ENCODE measurements around the gene LRRC52.

The LRRC52 gene

GRCh38 chr1:165516469-165516868 is 27.3 kb upstream of the LRRC52 start:
- no peaks in the 10 kb centered on the region for H3K27me3 ChIP-seq (ENCODE audit: insufficient read depth, low read length)
- no peak overlapping the region for H3K27ac ChIP-seq (ENCODE audit: low read length)
- no peak overlapping the region for H3K4me3 ChIP-seq (ENCODE audit: low read length)
- peaks cover 3% of the 10 kb centered on the region; the same call in 1 of the 2 replicates for H3K9me3 ChIP-seq (ENCODE audit: insufficient read depth, low read depth, low read length)
- no peaks in the 10 kb centered on the region for H3K36me3 ChIP-seq (ENCODE audit: insufficient read depth, low read depth, low read length)
- H3K9ac ChIP-seq (ENCODE audit: low read depth, low read length), result no peak overlapping the region
- H3K4me1 ChIP-seq (ENCODE audit: insufficient read depth, low read length), result no peaks in the 10 kb centered on the region

- H3K9me3 ChIP-seq (ENCODE audit: insufficient read depth, low read depth, low read length), result peaks cover 6% of the 10 kb centered on the region; the same call in 1 of the 2 replicates
- peaks cover 1% of the 10 kb centered on the region; the same call in 1 of the 2 replicates for H3K4me1 ChIP-seq (ENCODE audit: insufficient read depth, low read length)
Observed at GRCh38 chr1:165520646-165521045, 23.2 kb upstream of the LRRC52 start.

GRCh38 chr1:165524639-165525285 is 19.0 kb upstream of the LRRC52 start:
- no peaks in the 10 kb centered on the region; the same call in 1 of the 2 replicates for H3K27me3 ChIP-seq (ENCODE audit: insufficient read depth, low read length)
- peaks cover 6% of the 10 kb centered on the region; the same call in 1 of the 2 replicates for H3K9me3 ChIP-seq (ENCODE audit: insufficient read depth, low read depth, low read length)
- H3K27ac ChIP-seq (ENCODE audit: low read length), result no peak overlapping the region
- no peak overlapping the region for H3K9ac ChIP-seq (ENCODE audit: low read depth, low read length)
- H3K36me3 ChIP-seq (ENCODE audit: insufficient read depth, low read depth, low read length), result no peaks in the 10 kb centered on the region
- H3K4me1 ChIP-seq (ENCODE audit: insufficient read depth, low read length), result peaks cover 4% of the 10 kb centered on the region; the same call in 1 of the 2 replicates
- H3K4me3 ChIP-seq (ENCODE audit: low read length), result no peak overlapping the region

More at GRCh38 chr1:165520646-165521045, 23.2 kb upstream of the LRRC52 start:
- no peaks in the 10 kb centered on the region for H3K36me3 ChIP-seq (ENCODE audit: insufficient read depth, low read depth, low read length)
- H3K4me3 ChIP-seq (ENCODE audit: low read length), result no peak overlapping the region
- no peak overlapping the region for H3K27ac ChIP-seq (ENCODE audit: low read length)
- no peak overlapping the region for H3K9ac ChIP-seq (ENCODE audit: low read depth, low read length)
- no peaks in the 10 kb centered on the region; the same call in 1 of the 2 replicates for H3K27me3 ChIP-seq (ENCODE audit: insufficient read depth, low read length)

- Histone ChIP-seq H3K4me3 (ENCODE audit: low read length) (no peak overlapping the region), H3K27ac (ENCODE audit: low read length) (no peak overlapping the region), H3K9ac (ENCODE audit: low read depth, low read length) (no peak overlapping the region), H3K27me3 (ENCODE audit: insufficient read depth, low read length) (no peaks in the 10 kb centered on the region; the same call in 1 of the 2 replicates), H3K36me3 (ENCODE audit: insufficient read depth, low read depth, low read length) (no peaks in the 10 kb centered on the region), H3K4me1 (ENCODE audit: insufficient read depth, low read length) (peaks cover 4% of the 10 kb centered on the region; the same call in 1 of the 2 replicates), H3K9me3 (ENCODE audit: insufficient read depth, low read depth, low read length) (peaks cover 6% of the 10 kb centered on the region; the same call in 1 of the 2 replicates)
Observed at GRCh38 chr1:165525708-165526107, 18.1 kb upstream of the LRRC52 start.

GRCh38 chr1:165527251-165528007 is 16.4 kb upstream of the LRRC52 start:
- H3K27ac ChIP-seq (ENCODE audit: low read length), result no peak overlapping the region
- H3K9ac ChIP-seq (ENCODE audit: low read depth, low read length), result no peak overlapping the region
- no peaks in the 10 kb centered on the region; the same call in 1 of the 2 replicates for H3K27me3 ChIP-seq (ENCODE audit: insufficient read depth, low read length)
- H3K4me3 ChIP-seq (ENCODE audit: low read length), result no peak overlapping the region
- no peaks in the 10 kb centered on the region for H3K9me3 ChIP-seq (ENCODE audit: insufficient read depth, low read depth, low read length)
- H3K36me3 ChIP-seq (ENCODE audit: insufficient read depth, low read depth, low read length), result no peaks in the 10 kb centered on the region
- H3K4me1 ChIP-seq (ENCODE audit: insufficient read depth, low read length), result peaks cover 4% of the 10 kb centered on the region; the same call in 1 of the 2 replicates

GRCh38 chr1:165531021-165531420 is 12.8 kb upstream of the LRRC52 start:
- Histone ChIP-seq H3K4me3 (ENCODE audit: low read length) (no peak overlapping the region), H3K9ac (ENCODE audit: low read depth, low read length) (no peak overlapping the region), H3K27me3 (ENCODE audit: insufficient read depth, low read length) (no peaks in the 10 kb centered on the region; the same call in 1 of the 2 replicates), H3K4me1 (ENCODE audit: insufficient read depth, low read length) (no peaks in the 10 kb centered on the region), H3K9me3 (ENCODE audit: insufficient read depth, low read depth, low read length) (no peaks in the 10 kb centered on the region), H3K27ac (ENCODE audit: low read length) (no peak overlapping the region), H3K36me3 (ENCODE audit: insufficient read depth, low read depth, low read length) (no peaks in the 10 kb centered on the region)

GRCh38 chr1:165532053-165532452 is 11.7 kb upstream of the LRRC52 start:
- Histone ChIP-seq H3K9me3 (ENCODE audit: insufficient read depth, low read depth, low read length) (no peaks in the 10 kb centered on the region), H3K27me3 (ENCODE audit: insufficient read depth, low read length) (no peaks in the 10 kb centered on the region; the same call in 1 of the 2 replicates), H3K36me3 (ENCODE audit: insufficient read depth, low read depth, low read length) (no peaks in the 10 kb centered on the region), H3K4me1 (ENCODE audit: insufficient read depth, low read length) (no peaks in the 10 kb centered on the region), H3K27ac (ENCODE audit: low read length) (no peak overlapping the region), H3K4me3 (ENCODE audit: low read length) (no peak overlapping the region), H3K9ac (ENCODE audit: low read depth, low read length) (no peak overlapping the region)

GRCh38 chr1:165533254-165533653 is 10.5 kb upstream of the LRRC52 start:
- Histone ChIP-seq H3K36me3 (ENCODE audit: insufficient read depth, low read depth, low read length) (no peaks in the 10 kb centered on the region), H3K9me3 (ENCODE audit: insufficient read depth, low read depth, low read length) (no peaks in the 10 kb centered on the region), H3K9ac (ENCODE audit: low read depth, low read length) (no peak overlapping the region), H3K4me3 (ENCODE audit: low read length) (no peak overlapping the region), H3K27ac (ENCODE audit: low read length) (no peak overlapping the region), H3K4me1 (ENCODE audit: insufficient read depth, low read length) (no peaks in the 10 kb centered on the region), H3K27me3 (ENCODE audit: insufficient read depth, low read length) (no peaks in the 10 kb centered on the region; the same call in 1 of the 2 replicates)

- no peaks in the 10 kb centered on the region; the same call in 1 of the 2 replicates for H3K27me3 ChIP-seq (ENCODE audit: insufficient read depth, low read length)
- no peak overlapping the region for H3K9ac ChIP-seq (ENCODE audit: low read depth, low read length)
- H3K4me1 ChIP-seq (ENCODE audit: insufficient read depth, low read length), result no peaks in the 10 kb centered on the region
- no peak overlapping the region for H3K4me3 ChIP-seq (ENCODE audit: low read length)
- H3K36me3 ChIP-seq (ENCODE audit: insufficient read depth, low read depth, low read length), result no peaks in the 10 kb centered on the region
- no peak overlapping the region for H3K27ac ChIP-seq (ENCODE audit: low read length)
- no peaks in the 10 kb centered on the region for H3K9me3 ChIP-seq (ENCODE audit: insufficient read depth, low read depth, low read length)
Observed at GRCh38 chr1:165536016-165536415, 7.8 kb upstream of the LRRC52 start.

GRCh38 chr1:165537356-165538109 is 6.3 kb upstream of the LRRC52 start:
- Histone ChIP-seq H3K27ac (ENCODE audit: low read length) (no peak overlapping the region), H3K27me3 (ENCODE audit: insufficient read depth, low read length) (no peaks in the 10 kb centered on the region), H3K4me1 (ENCODE audit: insufficient read depth, low read length) (no peaks in the 10 kb centered on the region), H3K9me3 (ENCODE audit: insufficient read depth, low read depth, low read length) (no peaks in the 10 kb centered on the region), H3K36me3 (ENCODE audit: insufficient read depth, low read depth, low read length) (no peaks in the 10 kb centered on the region), H3K4me3 (ENCODE audit: low read length) (no peak overlapping the region), H3K9ac (ENCODE audit: low read depth, low read length) (no peak overlapping the region)

- Histone ChIP-seq H3K4me1 (ENCODE audit: insufficient read depth, low read length) (peaks cover 2% of the 10 kb centered on the region; the same call in 1 of the 2 replicates), H3K9me3 (ENCODE audit: insufficient read depth, low read depth, low read length) (no peaks in the 10 kb centered on the region), H3K27ac (ENCODE audit: low read length) (no peak overlapping the region), H3K9ac (ENCODE audit: low read depth, low read length) (no peak overlapping the region), H3K36me3 (ENCODE audit: insufficient read depth, low read depth, low read length) (no peaks in the 10 kb centered on the region), H3K27me3 (ENCODE audit: insufficient read depth, low read length) (peaks cover 6% of the 10 kb centered on the region), H3K4me3 (ENCODE audit: low read length) (no peak overlapping the region)
Observed at GRCh38 chr1:165539306-165539705, 4.5 kb upstream of the LRRC52 start.

Data from iPS-20b (cell line).